ENCODE measurements around the gene FAF2.
"Not testable (repeated sequence)": the region's sequence is repeated elsewhere in the genome, so short reads cannot be mapped to it uniquely, and the experiment has no call there.

The FAF2 gene

DNA sequence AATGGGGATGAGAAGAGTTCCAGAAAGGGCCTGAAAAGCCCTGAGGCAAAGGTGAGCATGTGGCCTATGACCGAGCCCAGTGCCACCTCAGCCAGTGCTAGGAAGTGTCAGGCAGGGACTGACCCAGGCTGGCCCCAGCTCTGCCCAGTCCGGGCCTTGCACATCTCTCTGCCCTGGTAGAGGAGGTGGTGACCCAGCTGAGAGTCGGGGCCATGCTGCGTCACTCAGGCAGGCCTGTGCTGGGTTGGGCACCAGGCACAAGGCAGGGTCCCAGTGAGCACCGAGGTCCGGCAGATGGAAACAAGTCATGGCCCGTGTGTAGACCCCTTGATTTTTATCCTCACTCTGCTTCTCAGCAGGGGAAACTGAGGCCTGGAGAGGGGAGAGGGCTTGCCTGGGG lies 101.7 kb downstream of the FAF2 start:
- Histone ChIP-seq H3K4me1 (ENCODE audit: control insufficient read depth in 1 of 2, insufficient read depth in 2 of 2, low read length in 2 of 2) (peaks cover 28 to 63% of the 10 kb centered on the region in 2 donors), H3K9ac (ENCODE audit: low read depth in 1 of 2, low read length in 2 of 2) (peak overlapping the region; percentile 77 to 86), H3K27me3 (ENCODE audit: control insufficient read depth in 1 of 2, insufficient read depth in 2 of 2, low read length in 2 of 2) (no peaks in the 10 kb centered on the region), H3K9me3 (ENCODE audit: control insufficient read depth in 1 of 2, low read length in 2 of 2) (no peaks in the 10 kb centered on the region), H3K4me3 (ENCODE audit: low read depth in 1 of 2, low read length in 2 of 2) (peak overlapping the region; percentile 61 to 62), H3K36me3 (ENCODE audit: control insufficient read depth in 1 of 2, insufficient read depth in 2 of 2, low read length in 2 of 2) (peaks cover 0 to 7% of the 10 kb centered on the region in 2 donors), H3K27ac (ENCODE audit: low read depth, low read length) (peak overlapping the region; percentile 84)

DNA sequence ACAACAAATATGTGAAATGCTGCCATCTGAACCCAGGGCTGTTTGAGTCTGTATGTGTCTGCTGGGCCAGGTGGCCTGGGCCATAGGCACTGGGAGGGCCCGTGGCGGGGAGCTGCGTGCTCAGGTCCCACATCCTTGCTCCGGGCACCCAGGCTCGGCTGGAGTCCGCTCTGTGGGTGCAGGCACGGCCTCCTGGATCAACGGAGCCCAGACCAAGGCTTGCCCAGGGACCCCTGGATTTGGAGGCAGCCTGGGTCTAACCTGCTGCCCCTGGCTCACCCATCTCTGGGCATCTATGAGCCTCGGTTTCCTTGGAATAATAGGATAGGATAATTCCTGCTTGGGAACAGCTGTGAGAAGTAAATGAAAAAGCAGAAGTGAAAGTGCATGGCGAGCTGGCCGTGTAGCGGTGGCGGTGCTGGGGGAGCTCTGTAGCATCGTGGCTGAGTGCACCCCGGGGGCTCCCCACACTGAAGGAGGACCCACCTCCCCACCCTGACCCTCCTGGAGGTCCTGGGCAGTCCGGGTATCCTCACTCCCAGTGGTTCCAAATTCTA lies 102.2 kb downstream of the FAF2 start:
- Histone ChIP-seq H3K27ac (ENCODE audit: low read depth, low read length) (peak overlapping the region; percentile 84), H3K4me3 (ENCODE audit: low read depth in 1 of 2, low read length in 2 of 2) (peak overlapping the region; percentile 61 to 62), H3K36me3 (ENCODE audit: control insufficient read depth in 1 of 2, insufficient read depth in 2 of 2, low read length in 2 of 2) (peaks cover 0 to 7% of the 10 kb centered on the region in 2 donors), H3K4me1 (ENCODE audit: control insufficient read depth in 1 of 2, insufficient read depth in 2 of 2, low read length in 2 of 2) (peaks cover 28 to 59% of the 10 kb centered on the region in 2 donors), H3K9ac (ENCODE audit: low read depth in 1 of 2, low read length in 2 of 2) (peak overlapping the region; percentile 77 to 86), H3K9me3 (ENCODE audit: control insufficient read depth in 1 of 2, low read length in 2 of 2) (no peaks in the 10 kb centered on the region), H3K27me3 (ENCODE audit: control insufficient read depth in 1 of 2, insufficient read depth in 2 of 2, low read length in 2 of 2) (no peaks in the 10 kb centered on the region)

DNA sequence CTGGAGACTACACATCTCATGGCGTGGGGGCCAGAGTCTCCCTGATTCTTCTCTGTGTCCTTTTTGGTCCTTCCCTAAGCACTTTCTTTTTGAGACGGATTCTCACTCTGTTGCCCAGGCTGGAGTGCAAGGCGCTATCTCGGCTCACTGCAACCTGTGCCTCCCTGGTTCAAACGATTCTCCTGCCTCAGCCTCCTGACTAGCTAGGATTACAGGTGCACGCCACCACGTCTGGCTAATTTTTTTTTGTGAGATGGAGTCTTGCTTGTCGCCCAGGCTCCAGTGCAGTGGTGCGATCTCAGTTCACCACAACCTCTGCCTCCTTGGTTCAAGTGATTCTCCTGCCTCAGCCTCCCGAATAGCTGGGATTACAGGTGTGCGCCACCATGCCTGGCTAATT lies 102.8 kb downstream of the FAF2 start:
- H3K4me1 ChIP-seq (ENCODE audit: control insufficient read depth in 1 of 2, insufficient read depth in 2 of 2, low read length in 2 of 2), result peaks cover 28 to 54% of the 10 kb centered on the region in 2 donors
- H3K36me3 ChIP-seq (ENCODE audit: control insufficient read depth in 1 of 2, insufficient read depth in 2 of 2, low read length in 2 of 2); H3K27me3 ChIP-seq (ENCODE audit: control insufficient read depth in 1 of 2, insufficient read depth in 2 of 2, low read length in 2 of 2); H3K9me3 ChIP-seq (ENCODE audit: control insufficient read depth in 1 of 2, low read length in 2 of 2): not testable (repeated sequence)
- peak overlapping the region; percentile 77 to 86 for H3K9ac ChIP-seq (ENCODE audit: low read depth in 1 of 2, low read length in 2 of 2)
- peak overlapping the region; percentile 84 for H3K27ac ChIP-seq (ENCODE audit: low read depth, low read length)
- peak overlapping the region; percentile 61 to 62 for H3K4me3 ChIP-seq (ENCODE audit: low read depth in 1 of 2, low read length in 2 of 2)

DNA sequence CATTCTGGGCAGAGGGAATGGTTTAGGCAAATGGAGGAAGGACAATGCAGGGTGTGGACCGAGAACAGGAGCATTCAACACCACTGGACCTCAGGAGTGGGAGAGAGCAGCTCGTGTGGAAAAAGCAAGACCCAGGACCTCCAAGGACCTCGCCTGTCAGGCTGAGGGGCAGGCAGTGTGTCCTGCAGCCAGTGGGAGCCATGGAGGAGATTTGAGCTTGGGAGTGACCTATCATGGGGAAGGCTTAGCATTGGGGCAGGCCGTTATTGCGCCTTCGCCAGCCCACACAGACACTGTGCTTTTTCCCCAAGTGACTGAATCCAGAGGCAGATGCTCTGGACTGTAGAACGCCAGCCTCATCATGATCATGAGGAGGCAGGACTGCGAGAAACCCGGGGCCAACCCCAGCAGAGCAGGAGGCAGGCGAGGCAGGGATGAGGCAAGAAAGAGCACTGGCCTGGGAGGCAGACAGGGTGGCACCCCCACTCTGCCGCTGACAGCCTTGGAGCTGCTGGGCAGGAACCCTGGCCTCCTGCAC lies 104.2 kb downstream of the FAF2 start:
- H3K27ac ChIP-seq (ENCODE audit: low read depth, low read length), result peak overlapping the region; percentile 71
- peak overlapping the region; percentile 39 to 59 for H3K9ac ChIP-seq (ENCODE audit: low read depth in 1 of 2, low read length in 2 of 2)
- no peaks in the 10 kb centered on the region for H3K27me3 ChIP-seq (ENCODE audit: control insufficient read depth in 1 of 2, insufficient read depth in 2 of 2, low read length in 2 of 2)
- peaks cover 0 to 7% of the 10 kb centered on the region in 2 donors for H3K36me3 ChIP-seq (ENCODE audit: control insufficient read depth in 1 of 2, insufficient read depth in 2 of 2, low read length in 2 of 2)
- peaks cover 23 to 41% of the 10 kb centered on the region in 2 donors for H3K4me1 ChIP-seq (ENCODE audit: control insufficient read depth in 1 of 2, insufficient read depth in 2 of 2, low read length in 2 of 2)
- H3K9me3 ChIP-seq (ENCODE audit: control insufficient read depth in 1 of 2, low read length in 2 of 2), result no peaks in the 10 kb centered on the region
- peak overlapping the region; percentile 40 to 46 for H3K4me3 ChIP-seq (ENCODE audit: low read depth in 1 of 2, low read length in 2 of 2)

DNA sequence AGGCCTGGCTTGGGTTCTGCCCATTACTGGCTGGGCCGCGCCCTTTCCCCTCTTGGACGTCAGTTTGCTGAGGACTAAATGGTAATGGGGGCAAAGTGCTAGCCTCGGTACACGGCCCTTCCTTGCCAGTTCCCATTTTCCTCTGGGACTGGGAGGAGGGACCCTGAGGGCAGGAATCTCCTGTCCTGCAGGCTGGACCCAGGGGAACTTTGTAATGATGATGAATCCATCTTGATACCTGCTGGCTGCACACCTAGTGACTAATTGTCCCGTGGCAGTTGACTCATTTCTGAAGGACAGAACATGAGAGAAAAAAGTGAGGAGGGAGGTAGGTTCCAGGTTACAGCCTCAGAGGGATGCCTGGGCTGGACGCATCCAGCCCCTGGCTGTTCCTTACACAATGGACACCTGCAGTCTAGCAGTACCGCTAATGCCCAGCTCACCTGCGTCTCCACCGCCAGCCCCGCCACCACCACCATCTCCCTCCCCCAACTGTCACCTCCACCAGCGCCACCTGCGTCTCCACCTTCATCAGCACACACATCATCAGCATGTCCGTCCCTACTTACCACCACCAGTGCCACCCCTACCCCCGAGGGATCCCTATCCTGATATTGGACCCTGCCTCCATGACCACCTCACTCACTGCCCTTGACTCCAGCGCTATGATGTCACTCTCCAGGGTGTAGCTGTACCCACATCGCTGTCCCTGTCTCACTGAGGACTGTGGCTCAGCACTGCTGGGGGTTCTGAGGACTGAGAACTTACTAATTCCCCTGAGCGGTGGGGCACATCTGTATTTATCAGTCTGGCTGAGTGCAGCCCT lies 105.3 kb downstream of the FAF2 start:
- peaks cover 0 to 7% of the 10 kb centered on the region in 2 donors for H3K36me3 ChIP-seq (ENCODE audit: control insufficient read depth in 1 of 2, insufficient read depth in 2 of 2, low read length in 2 of 2)
- H3K9me3 ChIP-seq (ENCODE audit: control insufficient read depth in 1 of 2, low read length in 2 of 2), result no peaks in the 10 kb centered on the region
- peak overlapping the region in 1 of 2 donors; percentile 46 for H3K4me3 ChIP-seq (ENCODE audit: low read depth in 1 of 2, low read length in 2 of 2)
- H3K9ac ChIP-seq (ENCODE audit: low read depth in 1 of 2, low read length in 2 of 2), result peak overlapping the region; percentile 14 to 26
- no peaks in the 10 kb centered on the region for H3K27me3 ChIP-seq (ENCODE audit: control insufficient read depth in 1 of 2, insufficient read depth in 2 of 2, low read length in 2 of 2)
- peaks cover 16 to 34% of the 10 kb centered on the region in 2 donors for H3K4me1 ChIP-seq (ENCODE audit: control insufficient read depth in 1 of 2, insufficient read depth in 2 of 2, low read length in 2 of 2)
- peak overlapping the region; percentile 28 for H3K27ac ChIP-seq (ENCODE audit: low read depth, low read length)

DNA sequence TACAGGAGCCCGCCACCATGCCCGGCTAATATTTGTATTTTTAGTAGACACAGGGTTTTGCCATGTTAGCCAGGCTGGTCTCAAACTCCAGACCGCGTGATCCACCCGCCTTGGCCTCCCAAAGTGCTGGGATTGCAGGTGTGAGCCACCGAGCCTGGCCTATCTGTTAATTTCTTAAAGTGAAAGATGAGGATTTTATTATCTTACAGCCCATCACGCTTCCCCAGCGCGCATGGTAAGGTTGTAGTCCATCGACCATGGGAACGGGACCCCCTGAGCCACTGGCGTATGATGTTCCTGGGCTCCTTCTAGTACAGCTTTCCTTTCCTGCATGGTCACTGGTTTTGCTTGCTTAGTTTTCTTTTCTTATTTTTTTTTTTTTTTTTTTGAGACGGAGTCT lies 109.7 kb downstream of the FAF2 start:
- H3K36me3 ChIP-seq (ENCODE audit: control insufficient read depth in 1 of 2, insufficient read depth in 2 of 2, low read length in 2 of 2), result peaks cover 0 to 3% of the 10 kb centered on the region in 2 donors
- H3K27me3 ChIP-seq (ENCODE audit: control insufficient read depth in 1 of 2, insufficient read depth in 2 of 2, low read length in 2 of 2), result no peaks in the 10 kb centered on the region
- no peak overlapping the region for H3K27ac ChIP-seq (ENCODE audit: low read depth, low read length)
- no peaks in the 10 kb centered on the region for H3K9me3 ChIP-seq (ENCODE audit: control insufficient read depth in 1 of 2, low read length in 2 of 2)
- H3K4me1 ChIP-seq (ENCODE audit: control insufficient read depth in 1 of 2, insufficient read depth in 2 of 2, low read length in 2 of 2), result peaks cover 9 to 11% of the 10 kb centered on the region in 2 donors
- no peak overlapping the region for H3K4me3 ChIP-seq (ENCODE audit: low read depth in 1 of 2, low read length in 2 of 2)
- no peak overlapping the region for H3K9ac ChIP-seq (ENCODE audit: low read depth in 1 of 2, low read length in 2 of 2)

Measured in duodenal mucosa (tissue), 2 donors.